Left lung (tissue), 10 donors: ENCODE data around the gene ASTN1. TPM values are rescaled to one million over a fixed set of nuclear protein-coding genes. Genes with fewer than 3 reads are reported as not detected.

Source experiments
- ATAC-seq: fragments of 200-7000 bp; cut with Tn5 transposase; one replicate; pipeline ENCODE4 v1.9.1; 2020; ENCODE audit warnings: moderate library complexity
- DNase-seq, 4 donors: peaks; one replicate each; pipeline ENCODE4 v3.0.0-alpha.2; 2013 to 2020
- H3K27ac ChIP-seq, 2 donors: fragments of 200-600 bp; sonication (generic) in 1 of 2; one replicate each; pipeline versions ENCODE4 v1.5.0 to v1.8.0; 2020 to 2021
- H3K27me3 ChIP-seq, 2 donors: fragments of 200-600 bp; sonication (generic) in 1 of 2; one replicate each; pipeline versions ENCODE4 v1.5.0 to v1.8.0; 2020 to 2021
- H3K36me3 ChIP-seq, 2 donors: fragments of 200-600 bp; sonication (generic) in 1 of 2; one replicate each; pipeline versions ENCODE4 v1.5.0 to v1.8.0; 2020 to 2021
- H3K4me1 ChIP-seq, 2 donors: fragments of 200-600 bp; one replicate each; pipeline ENCODE4 v1.8.0; 2021
- H3K4me3 ChIP-seq, 2 donors: fragments of 200-600 bp; sonication (generic) in 1 of 2; one replicate each; pipeline versions ENCODE4 v1.5.0 to v1.8.0; 2020 to 2021; ENCODE audit warnings: mild to moderate bottlenecking in 1 of 2
- H3K9me3 ChIP-seq, 2 donors: fragments of 200-600 bp; sonication (generic) in 1 of 2; one replicate each; pipeline versions ENCODE4 v1.5.0 to v1.8.0; 2020 to 2021
- CTCF ChIP-seq, 2 donors: fragments of 200-600 bp; sonication (generic) in 1 of 2; IDR thresholded peaks; one replicate each; pipeline versions ENCODE4 v1.5.0 to v1.8.0; 2021; ENCODE audit warnings: antibody characterized with exemption in 2 of 2
- intact Hi-C, 2 donors: fragments of 100-400 bp; cut with DNase I; formaldehyde crosslinking; loops; one replicate each; pipeline versions ENCODE4 v1.11.2 to v1.14.2; 2022
- polyA plus RNA-seq, 6 donors: library from polyadenylated mRNA; unstranded; fragments of 120-200 nt; gene quantifications; one replicate each; pipeline ENCODE4 v1.2.1, GENCODE V29; 2013; ENCODE audit not compliant: insufficient read length in 6 of 6
- total RNA-seq, 2 donors: library from RNA; stranded (reverse); fragmentation: NEBNext Ultra II Directional; extraction: Animal tissue kit (Norgen Biotek cat#: 25700); gene quantifications; one replicate each; pipeline ENCODE4 v1.2.1, GENCODE V29; 2021
- donor health status: DM: no; HTN: yes; CAD: no.
- donor health status: DM: no; HTN: no; CAD: no.

ASTN1 gene
- total and polyA plus RNA-seq, 8 donors, result 0.10 to 3.1 (median 2.2) TPM

- Histone ChIP-seq H3K4me3 (no peak overlapping the region), H3K4me1 (peaks cover 0 to 8% of the 10 kb centered on the region in 2 donors), H3K27me3 (peaks cover 2 to 61% of the 10 kb centered on the region in 2 donors), H3K36me3 (no peaks in the 10 kb centered on the region), H3K27ac (no peak overlapping the region), H3K9me3 (no peaks in the 10 kb centered on the region)
- ATAC-seq (peak; percentile 91), DNase-seq (peak in 3 of 4 donors; percentile 39 to 70 (median 58))
- intact Hi-C loops, result loop anchor here in 1 of 2 donors (10.0 kb wide), 2 partner anchors 287 to 1047 kb away; no protein-coding TSS in a partner anchor
- peak; percentile 52 to 63 for TF ChIP-seq CTCF (IDR thresholded peaks at IDR 0.05)
Observed at GRCh38 chr1:176897350-176898236, 266.9 kb downstream of the ASTN1 start.

DNA sequence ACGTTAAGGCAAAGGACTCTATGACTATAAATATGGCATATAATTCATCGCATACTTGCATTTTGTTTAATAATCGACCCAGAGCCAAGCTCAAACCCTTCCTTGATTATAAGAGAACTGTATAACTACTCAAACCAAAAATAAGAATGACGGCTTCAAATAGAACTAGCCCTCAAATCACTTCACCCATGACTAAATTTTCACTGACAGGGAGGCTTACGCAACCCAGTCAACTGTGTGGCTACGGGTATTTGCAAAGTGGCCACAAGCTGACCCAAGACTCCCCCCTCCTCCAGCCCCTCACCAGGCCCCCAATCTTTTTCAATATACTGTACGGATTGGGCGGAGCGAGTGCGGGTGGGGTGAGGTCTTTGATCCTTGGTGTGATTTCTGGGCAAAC lies 268.3 kb downstream of the ASTN1 start:
- no peaks in the 10 kb centered on the region for H3K9me3 ChIP-seq
- intact Hi-C loops, result loop anchor here in 1 of 2 donors (10.0 kb wide), 2 partner anchors 289 to 1049 kb away; no protein-coding TSS in a partner anchor
- H3K27me3 ChIP-seq, result peaks cover 2 to 51% of the 10 kb centered on the region in 2 donors
- no peak overlapping the region for H3K4me3 ChIP-seq
- DNase-seq (no peak), ATAC-seq (no peak)
- no peaks in the 10 kb centered on the region for H3K36me3 ChIP-seq
- H3K27ac ChIP-seq, result no peak overlapping the region
- no peak for TF ChIP-seq CTCF (IDR thresholded peaks at IDR 0.05)
- H3K4me1 ChIP-seq, result peaks cover 0 to 8% of the 10 kb centered on the region in 2 donors

GRCh38 chr1:176894450-176894849 lies 270.1 kb downstream of the ASTN1 start:
- intact Hi-C loops, result loop anchor here in 1 of 2 donors (10.0 kb wide), 2 partner anchors 290 to 1050 kb away; no protein-coding TSS in a partner anchor
- DNase-seq (no peak), ATAC-seq (no peak)
- no peak overlapping the region for H3K27ac ChIP-seq
- H3K4me1 ChIP-seq, result peaks cover 0 to 8% of the 10 kb centered on the region in 2 donors
- H3K4me3 ChIP-seq, result no peak overlapping the region
- no peaks in the 10 kb centered on the region for H3K9me3 ChIP-seq
- TF ChIP-seq CTCF (IDR thresholded peaks at IDR 0.05), result no peak
- no peaks in the 10 kb centered on the region for H3K36me3 ChIP-seq
- H3K27me3 ChIP-seq, result peaks cover 2 to 47% of the 10 kb centered on the region in 2 donors

- Histone ChIP-seq H3K36me3 (no peaks in the 10 kb centered on the region), H3K27me3 (peaks cover under 1 to 40% of the 10 kb centered on the region in 2 donors), H3K27ac (no peak overlapping the region), H3K4me3 (no peak overlapping the region), H3K4me1 (peaks cover 0 to 8% of the 10 kb centered on the region in 2 donors), H3K9me3 (no peaks in the 10 kb centered on the region)
- ATAC-seq (no peak), DNase-seq (no peak)
- intact Hi-C loops, result loop anchor here in 1 of 2 donors (10.0 kb wide), 2 partner anchors 291 to 1051 kb away; no protein-coding TSS in a partner anchor
- no peak for TF ChIP-seq CTCF (IDR thresholded peaks at IDR 0.05)
Observed at GRCh38 chr1:176893625-176894352, 270.7 kb downstream of the ASTN1 start.
